ENCODE measurements around the gene KCNJ15. TPM values are rescaled to one million over a fixed set of nuclear protein-coding genes. Genes with fewer than 3 reads are reported as not detected.

The KCNJ15 gene
- total RNA-seq, 1 experiment from 2014 or later: 0.13 TPM

- ATAC-seq (no peak), DNase-seq (ENCODE audit: low read depth, low spot score) (no peak)
- CTCF ChIA-PET: no interaction called here
- Histone ChIP-seq H3K36me3 (ENCODE audit: control insufficient read depth, insufficient read depth, low read length) (no peaks in the 10 kb centered on the region), H3K4me1 (ENCODE audit: control insufficient read depth, insufficient read depth, low read length) (no peaks in the 10 kb centered on the region), H3K4me3 (ENCODE audit: low read depth in 2 of 2, low read length in 2 of 2) (no peak overlapping the region), H3K27ac (ENCODE audit: low read length) (no peak overlapping the region), H3K27me3 (ENCODE audit: control insufficient read depth, insufficient read depth, low read length) (no peaks in the 10 kb centered on the region), H3K9me3 (ENCODE audit: control insufficient read depth, insufficient read depth, low read depth, low read length) (no peaks in the 10 kb centered on the region)
- intact Hi-C loops (cut with micrococcal nuclease; ENCODE audit: unreplicated experiment) (no loop called here), in situ Hi-C loops (cut with HindIII; ENCODE audit: low pct_unique_long_range_greater_than_20kb, low sequenced_read_pairs) (no loop called here)
- POLR2A ChIA-PET: no interaction called here
- TF ChIP-seq POLR2AphosphoS5 (IDR thresholded peaks at IDR 0.05; ENCODE audit: low read depth, low read length) (no peak), TCF7L2 (IDR thresholded peaks at IDR 0.05; ENCODE audit: low read depth, low read length) (no peak), CTCF (IDR thresholded peaks at IDR 0.05) (no peak), REST (IDR thresholded peaks at IDR 0.05; ENCODE audit: insufficient read depth in 1 of 2, low read depth in 2 of 2, low read length in 1 of 2) (no peak), SIN3A (IDR thresholded peaks at IDR 0.05; ENCODE audit: borderline replicate concordance, insufficient read depth, low read depth, low read length) (no peak)
- BruUV-seq (replicated peaks): no TSS peak
These were observed 81.0 kb downstream of the KCNJ15 start for GRCh38 chr21:38337793-38338192.

- BruUV-seq (replicated peaks): no TSS peak
- no peak overlapping the region for H3K27ac ChIP-seq (ENCODE audit: low read length)
- H3K4me1 ChIP-seq (ENCODE audit: control insufficient read depth, insufficient read depth, low read length): no peaks in the 10 kb centered on the region
- no peaks in the 10 kb centered on the region for H3K9me3 ChIP-seq (ENCODE audit: control insufficient read depth, insufficient read depth, low read depth, low read length)
- intact Hi-C loops (cut with micrococcal nuclease; ENCODE audit: unreplicated experiment) (no loop called here), in situ Hi-C loops (cut with HindIII; ENCODE audit: low pct_unique_long_range_greater_than_20kb, low sequenced_read_pairs) (no loop called here)
- no peaks in the 10 kb centered on the region for H3K36me3 ChIP-seq (ENCODE audit: control insufficient read depth, insufficient read depth, low read length)
- POLR2A ChIA-PET: no interaction called here
- TF ChIP-seq TCF7L2 (IDR thresholded peaks at IDR 0.05; ENCODE audit: low read depth, low read length) (no peak), CTCF (IDR thresholded peaks at IDR 0.05) (no peak), REST (IDR thresholded peaks at IDR 0.05; ENCODE audit: insufficient read depth in 1 of 2, low read depth in 2 of 2, low read length in 1 of 2) (no peak), SIN3A (IDR thresholded peaks at IDR 0.05; ENCODE audit: borderline replicate concordance, insufficient read depth, low read depth, low read length) (no peak), POLR2AphosphoS5 (IDR thresholded peaks at IDR 0.05; ENCODE audit: low read depth, low read length) (no peak)
- CTCF ChIA-PET: no interaction called here
- no peaks in the 10 kb centered on the region for H3K27me3 ChIP-seq (ENCODE audit: control insufficient read depth, insufficient read depth, low read length)
- no peak for ATAC-seq
- DNase-seq (ENCODE audit: low read depth, low spot score): no peak
- H3K4me3 ChIP-seq (ENCODE audit: low read depth in 2 of 2, low read length in 2 of 2): no peak overlapping the region
These were observed 83.3 kb downstream of the KCNJ15 start for GRCh38 chr21:38340131-38340530.
